ENCODE measurements around the gene ICAM4. TPM values are rescaled to one million over a fixed set of nuclear protein-coding genes. Genes with fewer than 3 reads are reported as not detected.
A peak's percentile ranks its signal among the peaks of the same experiment; 100 is the strongest.
"Not testable (repeated sequence)": the region's sequence is repeated elsewhere in the genome, so short reads cannot be mapped to it uniquely, and the experiment has no call there.

The ICAM4 gene, protein sequence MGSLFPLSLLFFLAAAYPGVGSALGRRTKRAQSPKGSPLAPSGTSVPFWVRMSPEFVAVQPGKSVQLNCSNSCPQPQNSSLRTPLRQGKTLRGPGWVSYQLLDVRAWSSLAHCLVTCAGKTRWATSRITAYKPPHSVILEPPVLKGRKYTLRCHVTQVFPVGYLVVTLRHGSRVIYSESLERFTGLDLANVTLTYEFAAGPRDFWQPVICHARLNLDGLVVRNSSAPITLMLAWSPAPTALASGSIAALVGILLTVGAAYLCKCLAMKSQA
- total RNA-seq = under 1 TPM in 1 of 2 donors, not detected in 1; 0.26 TPM

DNA sequence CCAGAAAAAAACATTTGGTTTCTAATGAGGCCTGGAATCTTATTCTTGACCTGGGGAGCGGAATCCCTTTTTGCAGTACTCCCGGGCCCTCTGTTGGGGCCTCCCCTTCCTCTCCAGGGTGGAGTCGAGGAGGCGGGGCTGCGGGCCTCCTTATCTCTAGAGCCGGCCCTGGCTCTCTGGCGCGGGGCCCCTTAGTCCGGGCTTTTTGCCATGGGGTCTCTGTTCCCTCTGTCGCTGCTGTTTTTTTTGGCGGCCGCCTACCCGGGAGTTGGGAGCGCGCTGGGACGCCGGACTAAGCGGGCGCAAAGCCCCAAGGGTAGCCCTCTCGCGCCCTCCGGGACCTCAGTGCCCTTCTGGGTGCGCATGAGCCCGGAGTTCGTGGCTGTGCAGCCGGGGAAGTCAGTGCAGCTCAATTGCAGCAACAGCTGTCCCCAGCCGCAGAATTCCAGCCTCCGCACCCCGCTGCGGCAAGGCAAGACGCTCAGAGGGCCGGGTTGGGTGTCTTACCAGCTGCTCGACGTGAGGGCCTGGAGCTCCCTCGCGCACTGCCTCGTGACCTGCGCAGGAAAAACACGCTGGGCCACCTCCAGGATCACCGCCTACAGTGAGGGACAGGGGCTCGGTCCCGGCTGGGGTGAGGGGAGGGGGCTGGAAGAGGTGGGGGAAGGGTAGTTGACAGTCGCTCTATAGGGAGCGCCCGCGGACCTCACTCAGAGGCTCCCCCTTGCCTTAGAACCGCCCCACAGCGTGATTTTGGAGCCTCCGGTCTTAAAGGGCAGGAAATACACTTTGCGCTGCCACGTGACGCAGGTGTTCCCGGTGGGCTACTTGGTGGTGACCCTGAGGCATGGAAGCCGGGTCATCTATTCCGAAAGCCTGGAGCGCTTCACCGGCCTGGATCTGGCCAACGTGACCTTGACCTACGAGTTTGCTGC lies at the start of gene ICAM4:
Gene ICAM4 (plus strand): TSS at position 153 of the 935 bp plus-strand sequence. CDS start 58 bp downstream, at position 211.
- H3K4me1 ChIP-seq = peaks cover 52% of the 10 kb centered on the region
- WGBS, 2 donors = 3 to 12% methylated on average over 8 to 59 of the region's 59 CpGs
- H3K27ac ChIP-seq = peak within 1 kb of the TSS in 1 of 4 donors; percentile 23

DNA sequence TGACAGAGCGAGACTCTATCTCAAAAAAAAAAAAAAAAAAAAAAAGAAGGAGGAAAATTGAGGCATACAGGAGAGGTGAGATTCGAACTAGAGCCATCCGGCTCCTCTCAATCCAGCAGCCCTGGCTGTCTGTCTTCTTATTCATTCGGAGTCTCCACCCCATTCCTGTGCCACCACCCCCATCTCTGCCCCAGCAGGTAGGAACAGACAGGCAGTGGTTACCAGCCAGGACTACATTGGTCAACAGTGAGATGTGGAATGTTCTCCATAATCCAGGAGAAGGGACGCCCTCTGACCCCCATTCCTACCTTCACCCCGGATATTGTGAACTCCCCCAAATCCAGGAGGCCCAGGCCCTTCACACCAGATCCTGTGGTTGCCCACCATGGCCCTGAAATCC lies 49.1 kb upstream of the ICAM4 start:
- no peaks in the 10 kb centered on the region for H3K27me3 ChIP-seq
- DNase-seq (no peak), ATAC-seq (no peak)
- 87 to 90% methylated on average over 6 of the region's 6 CpGs for WGBS, 2 donors
- H3K9me3 ChIP-seq = no peaks in the 10 kb centered on the region
- H3K36me3 ChIP-seq (replicated peaks in 1 of 2; ENCODE audit: insufficient read depth in 1 of 2, low read depth in 2 of 2) = no peaks in the 10 kb centered on the region
- intact Hi-C loops (cut with DNase I) = no loop called here
- H3K27ac ChIP-seq = peak overlapping the region in 1 of 4 donors; percentile 52
- H3K4me1 ChIP-seq = no peaks in the 10 kb centered on the region
- H3K4me3 ChIP-seq = no peak overlapping the region
- TF ChIP-seq POLR2A (IDR thresholded peaks at IDR 0.05) = no peak
- TF ChIP-seq, protein P1, sequence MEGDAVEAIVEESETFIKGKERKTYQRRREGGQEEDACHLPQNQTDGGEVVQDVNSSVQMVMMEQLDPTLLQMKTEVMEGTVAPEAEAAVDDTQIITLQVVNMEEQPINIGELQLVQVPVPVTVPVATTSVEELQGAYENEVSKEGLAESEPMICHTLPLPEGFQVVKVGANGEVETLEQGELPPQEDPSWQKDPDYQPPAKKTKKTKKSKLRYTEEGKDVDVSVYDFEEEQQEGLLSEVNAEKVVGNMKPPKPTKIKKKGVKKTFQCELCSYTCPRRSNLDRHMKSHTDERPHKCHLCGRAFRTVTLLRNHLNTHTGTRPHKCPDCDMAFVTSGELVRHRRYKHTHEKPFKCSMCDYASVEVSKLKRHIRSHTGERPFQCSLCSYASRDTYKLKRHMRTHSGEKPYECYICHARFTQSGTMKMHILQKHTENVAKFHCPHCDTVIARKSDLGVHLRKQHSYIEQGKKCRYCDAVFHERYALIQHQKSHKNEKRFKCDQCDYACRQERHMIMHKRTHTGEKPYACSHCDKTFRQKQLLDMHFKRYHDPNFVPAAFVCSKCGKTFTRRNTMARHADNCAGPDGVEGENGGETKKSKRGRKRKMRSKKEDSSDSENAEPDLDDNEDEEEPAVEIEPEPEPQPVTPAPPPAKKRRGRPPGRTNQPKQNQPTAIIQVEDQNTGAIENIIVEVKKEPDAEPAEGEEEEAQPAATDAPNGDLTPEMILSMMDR (IDR thresholded peaks at IDR 0.05) = no peak

More for the DNA sequence above, at the start of gene ICAM4:
- Histone ChIP-seq H3K27me3 (peaks cover 0 to 36% of the 10 kb centered on the region in 2 donors), H3K9me3 (no peaks in the 10 kb centered on the region), H3K4me3 (no peak within 1 kb of the TSS), H3K36me3 (replicated peaks in 1 of 2; ENCODE audit: insufficient read depth in 1 of 2, low read depth in 2 of 2) (peaks cover 0 to 5% of the 10 kb centered on the region in 2 donors)
- ATAC-seq = peak; percentile 19
- DNase-seq = peak in 3 of 4 donors; percentile 42 to 63 (median 48)
- TF ChIP-seq POLR2A (IDR thresholded peaks at IDR 0.05) = peak in 1 of 3 donors; percentile 11
- TF ChIP-seq, protein P1 (IDR thresholded peaks at IDR 0.05) = no peak
- intact Hi-C loops (cut with DNase I) = no loop called here

DNA sequence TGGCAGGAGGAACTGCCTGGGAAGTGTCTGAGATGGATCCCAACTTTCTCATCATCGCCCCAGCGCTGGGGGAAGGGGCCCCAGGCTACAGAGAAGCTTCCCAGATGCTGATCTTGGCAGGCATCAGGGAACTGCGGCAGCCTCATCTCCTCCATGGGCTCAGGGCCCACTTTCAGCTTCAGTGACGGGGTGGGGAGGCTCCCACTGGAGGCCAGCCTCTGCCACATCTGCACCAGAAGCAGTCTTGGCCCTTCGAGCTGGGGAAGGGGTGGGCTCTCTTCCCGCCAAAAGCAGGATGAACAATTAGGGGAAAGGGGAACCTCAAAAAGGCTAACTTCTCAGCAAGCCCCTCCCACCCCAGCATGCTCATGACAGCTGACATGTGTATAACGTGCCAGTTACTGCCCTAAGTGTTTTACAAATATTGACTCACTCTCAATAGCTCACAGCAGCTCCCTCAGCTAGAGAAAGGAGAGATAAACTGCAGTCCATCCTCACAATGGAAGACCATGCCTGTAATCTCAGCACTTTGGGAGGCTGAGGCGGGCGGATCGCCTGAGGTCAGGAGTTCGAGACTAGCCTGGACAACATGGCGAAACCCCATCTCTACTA lies 48.5 kb upstream of the ICAM4 start:
- DNase-seq (peak in 3 of 4 donors; percentile 42 to 56 (median 47)), ATAC-seq (peak; percentile 58)
- 48 to 60% methylated on average over 7 to 12 of the region's 12 CpGs for WGBS, 2 donors
- Histone ChIP-seq H3K27me3 (no peaks in the 10 kb centered on the region), H3K4me3 (no peak overlapping the region), H3K27ac (peak overlapping the region in 1 of 4 donors; percentile 52), H3K36me3 (replicated peaks in 1 of 2; ENCODE audit: insufficient read depth in 1 of 2, low read depth in 2 of 2) (no peaks in the 10 kb centered on the region), H3K4me1 (no peaks in the 10 kb centered on the region), H3K9me3 (no peaks in the 10 kb centered on the region)
- TF ChIP-seq, protein P1 (IDR thresholded peaks at IDR 0.05) = no peak
- TF ChIP-seq POLR2A (IDR thresholded peaks at IDR 0.05) = no peak
- intact Hi-C loops (cut with DNase I) = no loop called here

DNA sequence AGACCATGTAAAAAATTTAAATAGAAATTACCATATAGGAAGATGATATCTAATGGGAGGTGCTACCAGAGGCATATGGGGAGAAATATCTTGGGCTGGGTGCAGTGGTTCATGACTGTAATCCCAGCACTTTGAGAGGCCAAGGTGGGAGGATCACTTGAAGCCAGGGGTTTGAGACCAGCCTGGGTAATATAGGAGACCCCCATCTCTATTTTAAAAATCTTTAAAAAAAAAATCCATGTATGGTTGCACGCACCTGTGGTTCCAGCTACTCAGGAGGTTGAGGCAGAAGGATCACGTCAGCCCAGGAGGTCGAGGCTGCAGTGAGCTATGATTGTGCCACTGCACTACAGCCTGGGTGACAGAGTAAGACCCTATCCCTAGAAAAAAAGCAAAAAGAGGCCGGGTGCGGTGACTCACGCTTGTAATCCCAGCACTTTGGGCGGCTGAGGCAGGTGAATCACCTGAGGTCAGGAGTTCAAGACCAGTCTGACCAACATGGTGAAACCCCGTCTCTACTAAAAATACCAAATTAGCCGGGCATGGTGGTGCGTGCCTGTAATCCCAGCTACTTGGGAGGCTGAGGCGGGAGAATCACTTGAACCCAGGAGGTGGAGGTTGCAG lies 44.8 kb upstream of the ICAM4 start:
- H3K4me3 ChIP-seq; DNase-seq; H3K27me3 ChIP-seq; H3K4me1 ChIP-seq; intact Hi-C loops (cut with DNase I); H3K27ac ChIP-seq; H3K36me3 ChIP-seq (replicated peaks in 1 of 2; ENCODE audit: insufficient read depth in 1 of 2, low read depth in 2 of 2); H3K9me3 ChIP-seq; ATAC-seq: not testable (repeated sequence)
- WGBS, 2 donors = 85 to 91% methylated on average over 10 to 11 of the region's 11 CpGs
